ENCODE measurements around the gene KIAA0753. TPM values are rescaled to one million over a fixed set of nuclear protein-coding genes. Genes with fewer than 3 reads are reported as not detected.

The KIAA0753 gene
- total and polyA plus RNA-seq, 2 of the 8 experiments (the other 6 are each of a cell fraction or from before 2014, with no cell fraction given): 5.0 to 27.1 TPM

GRCh38 chr17:6670571-6670970, 30.1 kb upstream of the KIAA0753 start:
- Histone ChIP-seq H3K4me3 (ENCODE audit: extremely low read depth in 1 of 4, insufficient read depth in 2 of 4, low read depth in 3 of 4, low read length in 4 of 4) (no peak overlapping the region), H2BK20ac (ENCODE audit: low read length) (no peak overlapping the region), H3K79me1 (ENCODE audit: low read depth, low read length) (no peaks in the 10 kb centered on the region), H4K8ac (ENCODE audit: extremely low read depth, insufficient read depth, low read length) (no peak overlapping the region), H3K4me1 (replicated peaks in 1 of 4; ENCODE audit: control insufficient read depth in 3 of 4, insufficient read depth in 4 of 4, low read length in 3 of 4) (peaks cover 0 to 2% (median 1%) of the 10 kb centered on the region in 4 experiments; a peak in 1 of 7 replicates), H2BK12ac (ENCODE audit: low read depth, low read length) (no peak overlapping the region), H2AFZ (ENCODE audit: low read length) (no peak overlapping the region), H3K56ac (replicated peaks; ENCODE audit: insufficient read length, low read depth, low read length) (no peak overlapping the region), H3K4me2 (ENCODE audit: insufficient read depth in 1 of 2, low read depth in 2 of 2, low read length in 2 of 2) (no peak overlapping the region), H3K23me2 (ENCODE audit: low read depth, low read length) (no peaks in the 10 kb centered on the region), H2BK15ac (ENCODE audit: low read length) (no peak overlapping the region), H2BK120ac (replicated peaks; ENCODE audit: low read depth, low read length) (no peak overlapping the region), H3K36me3 (ENCODE audit: control insufficient read depth in 2 of 4, insufficient read depth in 4 of 4, low read length in 3 of 4) (no peaks in the 10 kb centered on the region), H3K4ac (replicated peaks; ENCODE audit: insufficient read length, low read depth, low read length) (no peak overlapping the region), H2AK5ac (ENCODE audit: low read depth, low read length) (no peak overlapping the region), H4K5ac (ENCODE audit: insufficient read length, low read depth, low read length) (no peak overlapping the region), H3K18ac (ENCODE audit: extremely low read depth, low read length) (no peak overlapping the region), H3K14ac (ENCODE audit: insufficient read length) (no peak overlapping the region), H3K27ac (ENCODE audit: low read depth, low read length) (no peak overlapping the region), H4K91ac (replicated peaks; ENCODE audit: insufficient read length, low read length) (no peak overlapping the region), H3K9ac (replicated peaks in 1 of 4; ENCODE audit: extremely low read depth in 1 of 4, low read depth in 3 of 4, low read length in 3 of 4) (no peak overlapping the region), H4K20me1 (replicated peaks in 1 of 2; ENCODE audit: control insufficient read depth in 1 of 2, insufficient read depth in 2 of 2, low read length in 2 of 2) (peaks cover 0 to 2% of the 10 kb centered on the region in 2 experiments), H3K79me2 (ENCODE audit: control insufficient read depth in 1 of 2, insufficient read depth in 2 of 2, low read length in 2 of 2) (no peaks in the 10 kb centered on the region), H3K27me3 (replicated peaks in 1 of 4; ENCODE audit: control insufficient read depth in 3 of 4, extremely low read depth in 1 of 4, insufficient read depth in 3 of 4, low read length in 3 of 4) (0 out of 7 replicates have a peak, but pooled peaks cover 0 to 2% (median under 1%) of the 10 kb centered on the region in 4 experiments), H3K23ac (ENCODE audit: insufficient read length) (no peak overlapping the region), H3K9me3 (ENCODE audit: insufficient read depth in 2 of 2, low read depth in 1 of 2, low read length in 1 of 2) (no peaks in the 10 kb centered on the region), H2BK5ac (ENCODE audit: low read depth, low read length) (no peak overlapping the region)
- POLR2A ChIA-PET (ENCODE audit: partially characterized antibody): no interaction called here
- FAIRE-seq (no peak), DNase-seq (ENCODE audit: low read depth in 1 of 2, low spot score in 2 of 2) (no peak)
- WGBS, 2 experiments (ENCODE audit: extremely low coverage in 1 of 2, insufficient coverage in 1 of 2, insufficient read length in 1 of 2, insufficient replicate concordance in 2 of 2, low coverage in 1 of 2, low lambda C conversion rate in 2 of 2, missing lambda C conversion rate in 1 of 2): 87% methylated on average over 8 of the region's 8 CpGs; no CpG with 5 or more reads in 1 of the 2 experiments
- CTCF ChIA-PET (ENCODE audit: partially characterized antibody): interaction anchor here (0.9 to 3.5 kb wide), 6 partner anchors 32 to 222 kb away, joined by 3 to 24 read pairs (median 7); no protein-coding TSS in a partner anchor
- TF ChIP-seq SRF (IDR thresholded peaks at IDR 0.05; ENCODE audit: low read depth, low read length): no peak
